K562 (cell line): Measurements from ENCODE around the gene GET4. TPM values are rescaled to one million over a fixed set of nuclear protein-coding genes. Genes with fewer than 3 reads are reported as not detected.
A peak's percentile ranks its signal among the peaks of the same experiment; 100 is the strongest.

Experiments used
- CBX5 ChIP-seq: IDR thresholded peaks from 2 replicates; pipeline ENCODE4 v1.6.1; 2014; ENCODE audit warnings: low read depth, borderline replicate concordance
- CEBPG ChIP-seq, 3 experiments: fragments of 200-800 bp in 1 of 3; sonication (Bioruptor generic) in 1 of 3; sonication (generic) in 1 of 3; formaldehyde crosslinking in 1 of 3; IDR thresholded peaks in 2 of 3; conservative IDR thresholded peaks in 1 of 3; 2 replicates each; pipeline versions ENCODE4 v1.6.1 to v1.8.0; 2016 to 2022; ENCODE audit warnings: missing compliant biosample characterization in 2 of 3, missing genetic modification characterization in 2 of 3, mild to moderate bottlenecking in 1 of 3, missing genetic modification reagents in 1 of 3
- CXXC5 ChIP-seq: fragments of 250-450 bp; sonication (Bioruptor Pico); IDR thresholded peaks from 2 replicates; pipeline ENCODE4 v1.8.0; 2022; ENCODE audit warnings: inconsistent platforms, mild to moderate bottlenecking, moderate library complexity
- ERF ChIP-seq: fragments of 450-650 bp; formaldehyde crosslinking; IDR thresholded peaks from 2 replicates; pipeline ENCODE4 v1.4.0; 2020; ENCODE audit warnings: mild to moderate bottlenecking, mixed read lengths
- HCFC1 ChIP-seq: IDR thresholded peaks from 2 replicates; pipeline ENCODE4 v1.6.1; 2012; ENCODE audit warnings: low read depth, low read length, improper control_type of control experiment
- HDAC1 ChIP-seq, 2 experiments: fragments of 450-650 bp; IDR thresholded peaks; 2 replicates each; pipeline ENCODE4 v1.6.1; 2016 to 2017; ENCODE audit warnings: inconsistent platforms in 1 of 2, mild to moderate bottlenecking in 1 of 2, moderate library complexity in 1 of 2
- KLF6 ChIP-seq: fragments of 250-450 bp; sonication (Bioruptor Pico); IDR thresholded peaks from 2 replicates; pipeline ENCODE4 v1.4.0; 2020; ENCODE audit warnings: mild to moderate bottlenecking, moderate library complexity, borderline replicate concordance
- MTA1 ChIP-seq: fragments of 450-650 bp; IDR thresholded peaks from 2 replicates; pipeline ENCODE4 v1.6.1; 2017; ENCODE audit warnings: borderline replicate concordance
- NCOR1 ChIP-seq: fragments of 450-650 bp; IDR thresholded peaks from 2 replicates; pipeline ENCODE4 v1.6.1; 2016; ENCODE audit warnings: mild to moderate bottlenecking, moderate library complexity
- RBM34 ChIP-seq: fragments of 200-400 bp; formaldehyde crosslinking; IDR thresholded peaks from 2 replicates; pipeline ENCODE4 v1.6.1; 2018; ENCODE audit warnings: low read length, borderline replicate concordance; ENCODE audit not compliant: insufficient read depth
- SIN3A ChIP-seq, 2 experiments: fragments of 150-350 bp in 1 of 2; IDR thresholded peaks; 2 replicates each; pipeline ENCODE4 v1.6.1; 2011 to 2016; ENCODE audit warnings: borderline replicate concordance in 2 of 2, low read depth in 2 of 2, low read length in 2 of 2, mild to moderate bottlenecking in 2 of 2, moderate library complexity in 2 of 2; ENCODE audit not compliant: control insufficient read depth in 1 of 2
- SMAD4 ChIP-seq: fragments of 250-450 bp; sonication (Bioruptor Pico); conservative IDR thresholded peaks from 2 replicates; pipeline ENCODE4 v1.8.0; 2021; ENCODE audit warnings: inconsistent platforms, mild to moderate bottlenecking, moderate library complexity
- STAG1 ChIP-seq: sonication (generic); formaldehyde crosslinking; IDR thresholded peaks from 2 replicates; pipeline ENCODE4 v1.5.0; 2020; ENCODE audit warnings: missing genetic modification reagents, borderline replicate concordance
- XRCC3 ChIP-seq: fragments of 450-650 bp; IDR thresholded peaks from 2 replicates; pipeline ENCODE4 v1.6.1; 2017; ENCODE audit warnings: mild to moderate bottlenecking, moderate library complexity
- ZKSCAN1 ChIP-seq: fragments of 150-350 bp; IDR thresholded peaks from 2 replicates; pipeline ENCODE4 v1.6.1; 2016; ENCODE audit warnings: low read depth, low read length
- ZNF445 ChIP-seq: fragments of 250-450 bp; sonication (Bioruptor Pico); IDR thresholded peaks from 2 replicates; pipeline ENCODE4 v1.4.0; 2020; ENCODE audit warnings: low read depth, mild to moderate bottlenecking, moderate library complexity
- ZNF644 ChIP-seq: fragments of 200-800 bp; sonication (Bioruptor generic); IDR thresholded peaks from 2 replicates; pipeline ENCODE4 v1.6.1; 2016; ENCODE audit warnings: low read depth, missing genetic modification characterization, missing compliant biosample characterization
- polyA plus RNA-seq, 8 experiments: library from polyadenylated mRNA; depleted of rRNA in 4 of 8; stranded (reverse) in 5 of 8; unstranded in 3 of 8; fragments of >200 nt; fragmentation: Nextera tagmentation in 2 of 8; fragmentation: Illumina TruSeq in 1 of 8; extraction: Ambion mirVana in 2 of 8; extraction: Trizol in 1 of 8; gene quantifications; 2 replicates each; pipeline versions ENCODE4 v1.2.1 to v1.2.3, GENCODE V29; 2011 to 2014; ENCODE audit warnings: inconsistent platforms in 1 of 8, missing spikeins in 1 of 8
- total RNA-seq, 7 experiments: library from RNA; depleted of rRNA in 6 of 7; stranded (reverse); fragments of >200 nt in 6 of 7; fragmentation: Illumina TruSeq in 2 of 7; extraction: Trizol in 2 of 7; gene quantifications; 2 replicates each; pipeline versions ENCODE4 v1.2.1 to v1.2.3, GENCODE V29; 2011 to 2021; ENCODE audit warnings: low replicate concordance in 1 of 7
- TF ChIP-seq, protein P1 (sequence below): fragments of 200-800 bp; sonication (Bioruptor generic); IDR thresholded peaks from 2 replicates; pipeline ENCODE4 v1.6.1; 2017; ENCODE audit warnings: missing genetic modification characterization, missing compliant biosample characterization
- TF ChIP-seq, protein P2 (sequence below), 3 experiments: IDR thresholded peaks in 2 of 3; conservative IDR thresholded peaks in 1 of 3; 2 replicates each; pipeline ENCODE4 v1.5.1; 2011 to 2012; ENCODE audit warnings: low read length in 3 of 3, mild to moderate bottlenecking in 3 of 3, control low read depth in 2 of 3, improper control_type of control experiment in 1 of 3, inconsistent platforms in 1 of 3, low read depth in 1 of 3, mixed read lengths in 1 of 3, moderate library complexity in 1 of 3; ENCODE audit not compliant: insufficient read depth in 2 of 3
- TF ChIP-seq, protein P3 (sequence below): IDR thresholded peaks from 2 replicates; pipeline ENCODE4 v1.6.1; 2014; ENCODE audit warnings: antibody characterized with exemption
- TF ChIP-seq, protein P4 (sequence below): IDR thresholded peaks from 2 replicates; pipeline ENCODE4 v1.6.1; 2011; ENCODE audit not compliant: insufficient read length; ENCODE audit errors: extremely low read depth

Gene GET4
- total and polyA plus RNA-seq, 9 of the 15 experiments (the other 6 are each of a cell fraction or from before 2014, with no cell fraction given): 0.99 to 122 (median 40.4) TPM

DNA sequence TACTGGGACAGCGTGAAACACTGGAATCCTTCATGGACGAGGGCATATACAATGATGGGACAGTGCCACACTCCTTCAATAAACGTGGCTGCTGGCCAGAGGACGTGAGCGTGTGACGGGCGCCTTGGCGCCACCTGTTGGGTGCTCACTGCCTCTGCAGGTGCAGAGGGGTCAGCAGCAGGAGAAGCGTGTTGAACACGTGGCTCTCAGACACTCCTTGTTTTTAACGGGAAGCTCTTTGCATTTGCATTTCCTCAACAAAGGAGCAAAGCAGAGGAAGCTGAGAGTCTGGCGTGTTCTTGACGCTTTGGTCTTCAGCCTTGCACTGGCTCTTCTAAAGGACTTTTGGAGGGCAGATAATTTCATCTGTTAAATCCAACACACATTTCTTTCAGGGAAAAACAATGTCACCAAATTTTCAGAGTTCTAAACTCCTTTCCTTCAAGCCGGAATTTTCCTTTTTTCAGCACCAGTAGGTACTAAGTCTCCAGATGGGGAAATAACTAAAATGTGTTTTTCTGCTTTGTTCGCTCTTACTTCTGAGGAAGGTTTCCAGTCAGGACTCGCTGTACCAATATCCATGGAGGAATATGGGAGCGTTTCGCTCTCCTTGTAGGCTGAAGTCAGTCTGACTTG is 2.9 kb upstream of the GET4 start (continued):
- TF ChIP-seq NCOR1 (0 out of 2 replicates have a peak, but pooled peaks have one; percentile 5), CEBPG (CRISPR knock-in tag; IDR thresholded peaks at IDR 0.05) (peak; percentile 49; the same call in 1 of the 2 replicates), CEBPG (tag; conservative IDR thresholded peaks at IDR 0.05 in 1 of 2, IDR thresholded peaks at IDR 0.05 in 1 of 2) (no peak), ZKSCAN1 (peak; percentile 70), ZNF644 (tag) (peak; percentile 35; the same call in 1 of the 2 replicates), KLF6 (CRISPR knock-in tag) (0 out of 2 replicates have a peak, but pooled peaks have one; percentile 23), SIN3A (IDR thresholded peaks at IDR 0.05; ENCODE audit: borderline replicate concordance in 2 of 2, control insufficient read depth in 1 of 2, low read depth in 2 of 2, low read length in 2 of 2) (peak in 1 of 2 experiments; percentile 91; a peak in 1 of 4 replicates), CXXC5 (CRISPR knock-in tag) (peak; percentile 84), CBX5 (peak; percentile 30; the same call in 1 of the 2 replicates), RBM34 (no peak), SMAD4 (CRISPR knock-in tag) (peak; percentile 50), HDAC1 (IDR thresholded peaks at IDR 0.05) (peak in 1 of 2 experiments; percentile 84; a peak in 2 of 4 replicates), MTA1 (no peak), HCFC1 (peak; percentile 37; the same call in 1 of the 2 replicates), XRCC3 (no peak), ERF (CRISPR knock-in tag) (peak; percentile 70; the same call in 1 of the 2 replicates), STAG1 (CRISPR knock-in tag) (peak; percentile 94), ZNF445 (no peak)
- TF ChIP-seq, protein P1, sequence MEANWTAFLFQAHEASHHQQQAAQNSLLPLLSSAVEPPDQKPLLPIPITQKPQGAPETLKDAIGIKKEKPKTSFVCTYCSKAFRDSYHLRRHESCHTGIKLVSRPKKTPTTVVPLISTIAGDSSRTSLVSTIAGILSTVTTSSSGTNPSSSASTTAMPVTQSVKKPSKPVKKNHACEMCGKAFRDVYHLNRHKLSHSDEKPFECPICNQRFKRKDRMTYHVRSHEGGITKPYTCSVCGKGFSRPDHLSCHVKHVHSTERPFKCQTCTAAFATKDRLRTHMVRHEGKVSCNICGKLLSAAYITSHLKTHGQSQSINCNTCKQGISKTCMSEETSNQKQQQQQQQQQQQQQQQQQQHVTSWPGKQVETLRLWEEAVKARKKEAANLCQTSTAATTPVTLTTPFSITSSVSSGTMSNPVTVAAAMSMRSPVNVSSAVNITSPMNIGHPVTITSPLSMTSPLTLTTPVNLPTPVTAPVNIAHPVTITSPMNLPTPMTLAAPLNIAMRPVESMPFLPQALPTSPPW (CRISPR knock-in tag): peak; percentile 28; the same call in 1 of the 2 replicates
- TF ChIP-seq, protein P2, sequence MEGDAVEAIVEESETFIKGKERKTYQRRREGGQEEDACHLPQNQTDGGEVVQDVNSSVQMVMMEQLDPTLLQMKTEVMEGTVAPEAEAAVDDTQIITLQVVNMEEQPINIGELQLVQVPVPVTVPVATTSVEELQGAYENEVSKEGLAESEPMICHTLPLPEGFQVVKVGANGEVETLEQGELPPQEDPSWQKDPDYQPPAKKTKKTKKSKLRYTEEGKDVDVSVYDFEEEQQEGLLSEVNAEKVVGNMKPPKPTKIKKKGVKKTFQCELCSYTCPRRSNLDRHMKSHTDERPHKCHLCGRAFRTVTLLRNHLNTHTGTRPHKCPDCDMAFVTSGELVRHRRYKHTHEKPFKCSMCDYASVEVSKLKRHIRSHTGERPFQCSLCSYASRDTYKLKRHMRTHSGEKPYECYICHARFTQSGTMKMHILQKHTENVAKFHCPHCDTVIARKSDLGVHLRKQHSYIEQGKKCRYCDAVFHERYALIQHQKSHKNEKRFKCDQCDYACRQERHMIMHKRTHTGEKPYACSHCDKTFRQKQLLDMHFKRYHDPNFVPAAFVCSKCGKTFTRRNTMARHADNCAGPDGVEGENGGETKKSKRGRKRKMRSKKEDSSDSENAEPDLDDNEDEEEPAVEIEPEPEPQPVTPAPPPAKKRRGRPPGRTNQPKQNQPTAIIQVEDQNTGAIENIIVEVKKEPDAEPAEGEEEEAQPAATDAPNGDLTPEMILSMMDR (IDR thresholded peaks at IDR 0.05 in 2 of 3, conservative IDR thresholded peaks at IDR 0.05 in 1 of 3; ENCODE audit: insufficient read depth in 2 of 3, low read depth in 1 of 3, low read length in 3 of 3): peak; percentile 92 to 97 (median 94)
- TF ChIP-seq, protein P3, sequence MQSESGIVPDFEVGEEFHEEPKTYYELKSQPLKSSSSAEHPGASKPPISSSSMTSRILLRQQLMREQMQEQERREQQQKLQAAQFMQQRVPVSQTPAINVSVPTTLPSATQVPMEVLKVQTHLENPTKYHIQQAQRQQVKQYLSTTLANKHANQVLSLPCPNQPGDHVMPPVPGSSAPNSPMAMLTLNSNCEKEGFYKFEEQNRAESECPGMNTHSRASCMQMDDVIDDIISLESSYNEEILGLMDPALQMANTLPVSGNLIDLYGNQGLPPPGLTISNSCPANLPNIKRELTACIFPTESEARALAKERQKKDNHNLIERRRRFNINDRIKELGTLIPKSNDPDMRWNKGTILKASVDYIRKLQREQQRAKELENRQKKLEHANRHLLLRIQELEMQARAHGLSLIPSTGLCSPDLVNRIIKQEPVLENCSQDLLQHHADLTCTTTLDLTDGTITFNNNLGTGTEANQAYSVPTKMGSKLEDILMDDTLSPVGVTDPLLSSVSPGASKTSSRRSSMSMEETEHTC: peak; percentile 62; the same call in 1 of the 2 replicates
- TF ChIP-seq, protein P4, sequence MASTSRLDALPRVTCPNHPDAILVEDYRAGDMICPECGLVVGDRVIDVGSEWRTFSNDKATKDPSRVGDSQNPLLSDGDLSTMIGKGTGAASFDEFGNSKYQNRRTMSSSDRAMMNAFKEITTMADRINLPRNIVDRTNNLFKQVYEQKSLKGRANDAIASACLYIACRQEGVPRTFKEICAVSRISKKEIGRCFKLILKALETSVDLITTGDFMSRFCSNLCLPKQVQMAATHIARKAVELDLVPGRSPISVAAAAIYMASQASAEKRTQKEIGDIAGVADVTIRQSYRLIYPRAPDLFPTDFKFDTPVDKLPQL: no peak
